HFF-Myc (cell line): ENCODE measurements around the gene PTX3.

Experiments used
- DNase-seq: peaks from one replicate; pipeline ENCODE4 v3.0.0-alpha.2; 2011; ENCODE audit warnings: low read depth; ENCODE audit errors: extremely low read depth
- H3K4me3 ChIP-seq: replicated peaks from 2 replicates; pipeline ENCODE4 v1.5.1; 2011; ENCODE audit warnings: low read depth, mild to moderate bottlenecking, control low read depth, low read length
- CTCF ChIP-seq: IDR thresholded peaks from 2 replicates; pipeline ENCODE4 v1.5.1; 2012; ENCODE audit warnings: mild to moderate bottlenecking, low read depth, low read length, control low read depth; ENCODE audit errors: missing control alignments

The PTX3 gene

DNA sequence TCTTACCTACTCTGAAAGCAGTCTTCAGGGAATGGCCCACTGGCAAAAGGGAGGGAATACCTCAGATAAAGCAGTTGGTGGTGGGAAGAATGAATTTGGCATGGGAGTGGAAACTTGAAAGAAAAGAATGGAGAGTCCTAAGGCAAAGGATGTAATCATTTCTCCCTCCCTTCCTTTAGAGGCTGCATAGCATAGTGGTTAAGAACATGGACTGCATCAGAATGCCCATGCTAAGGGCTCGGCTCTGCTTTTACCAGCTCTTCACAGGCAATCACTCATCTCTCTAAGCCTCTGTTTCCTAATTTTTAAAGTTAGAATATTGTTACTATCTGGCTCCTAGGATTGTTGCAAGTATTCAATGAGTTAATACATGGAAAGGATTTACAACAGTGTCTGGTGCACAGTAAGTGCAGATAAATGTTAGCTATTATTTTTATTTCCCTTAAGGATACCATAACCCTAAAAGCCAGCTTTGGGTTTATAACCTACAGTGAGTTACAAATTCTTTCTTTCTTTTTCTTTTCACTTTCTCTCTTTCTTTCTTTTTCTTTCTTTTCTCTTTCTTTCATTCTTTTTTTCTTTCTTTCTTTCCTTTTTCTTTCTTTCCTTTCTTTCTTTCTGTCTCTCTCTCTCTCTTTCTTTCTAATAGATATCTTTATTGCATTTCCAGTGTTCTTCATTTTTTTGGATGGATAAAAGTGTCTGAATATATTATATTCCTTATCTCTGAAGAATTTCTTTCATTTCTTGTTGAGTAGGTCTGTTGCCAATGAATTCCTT is 43.0 kb downstream of the PTX3 start:
- no peak for TF ChIP-seq CTCF
- no peak for DNase-seq
- H3K4me3 ChIP-seq, result no peak overlapping the region

DNA sequence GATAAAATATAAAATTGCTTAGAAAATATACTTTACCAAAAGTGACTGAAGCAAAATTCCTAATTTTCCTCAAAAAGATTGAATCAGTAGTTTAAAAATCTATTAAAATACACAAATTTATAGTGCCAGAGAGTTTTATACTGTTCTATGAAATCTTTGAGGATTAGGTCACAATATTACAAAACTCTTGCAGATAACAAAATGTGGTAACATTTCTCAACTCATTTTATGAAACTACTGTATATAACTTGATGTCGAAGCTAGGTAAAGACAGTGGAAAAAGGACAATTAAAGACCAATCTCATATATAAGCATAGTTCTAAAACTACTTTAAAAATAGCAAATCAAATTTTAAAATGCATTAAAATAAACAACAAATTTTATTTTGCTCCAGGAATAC is 50.7 kb downstream of the PTX3 start:
- no peak overlapping the region for H3K4me3 ChIP-seq
- TF ChIP-seq CTCF, result no peak
- no peak for DNase-seq

- H3K4me3 ChIP-seq, result no peak overlapping the region
- TF ChIP-seq CTCF, result no peak
- DNase-seq, result no peak
Measured at GRCh38 chr3:157488144-157488543, 51.5 kb downstream of the PTX3 start.

GRCh38 chr3:157491136-157491535 is 54.5 kb downstream of the PTX3 start:
- no peak for TF ChIP-seq CTCF
- no peak overlapping the region for H3K4me3 ChIP-seq
- no peak for DNase-seq
